Left lung (tissue), 10 donors: Measurements from ENCODE around the gene TARM1. TPM values are rescaled to one million over a fixed set of nuclear protein-coding genes. Genes with fewer than 3 reads are reported as not detected.
"Not testable (repeated sequence)": the region's sequence is repeated elsewhere in the genome, so short reads cannot be mapped to it uniquely, and the experiment has no call there.

Experiments
- ATAC-seq: fragments of 200-7000 bp; cut with Tn5 transposase; one replicate; pipeline ENCODE4 v1.9.1; 2020; ENCODE audit warnings: moderate library complexity
- DNase-seq, 4 donors: peaks; one replicate each; pipeline ENCODE4 v3.0.0-alpha.2; 2013 to 2020
- H3K27ac ChIP-seq, 2 donors: fragments of 200-600 bp; sonication (generic) in 1 of 2; one replicate each; pipeline versions ENCODE4 v1.5.0 to v1.8.0; 2020 to 2021
- H3K27me3 ChIP-seq, 2 donors: fragments of 200-600 bp; sonication (generic) in 1 of 2; one replicate each; pipeline versions ENCODE4 v1.5.0 to v1.8.0; 2020 to 2021
- H3K36me3 ChIP-seq, 2 donors: fragments of 200-600 bp; sonication (generic) in 1 of 2; one replicate each; pipeline versions ENCODE4 v1.5.0 to v1.8.0; 2020 to 2021
- H3K4me1 ChIP-seq, 2 donors: fragments of 200-600 bp; one replicate each; pipeline ENCODE4 v1.8.0; 2021
- H3K4me3 ChIP-seq, 2 donors: fragments of 200-600 bp; sonication (generic) in 1 of 2; one replicate each; pipeline versions ENCODE4 v1.5.0 to v1.8.0; 2020 to 2021; ENCODE audit warnings: mild to moderate bottlenecking in 1 of 2
- H3K9me3 ChIP-seq, 2 donors: fragments of 200-600 bp; sonication (generic) in 1 of 2; one replicate each; pipeline versions ENCODE4 v1.5.0 to v1.8.0; 2020 to 2021
- CTCF ChIP-seq, 2 donors: fragments of 200-600 bp; sonication (generic) in 1 of 2; IDR thresholded peaks; one replicate each; pipeline versions ENCODE4 v1.5.0 to v1.8.0; 2021; ENCODE audit warnings: antibody characterized with exemption in 2 of 2
- intact Hi-C, 2 donors: fragments of 100-400 bp; cut with DNase I; formaldehyde crosslinking; loops; one replicate each; pipeline versions ENCODE4 v1.11.2 to v1.14.2; 2022
- polyA plus RNA-seq, 6 donors: library from polyadenylated mRNA; unstranded; fragments of 120-200 nt; gene quantifications; one replicate each; pipeline ENCODE4 v1.2.1, GENCODE V29; 2013; ENCODE audit not compliant: insufficient read length in 6 of 6
- total RNA-seq, 2 donors: library from RNA; stranded (reverse); fragmentation: NEBNext Ultra II Directional; extraction: Animal tissue kit (Norgen Biotek cat#: 25700); gene quantifications; one replicate each; pipeline ENCODE4 v1.2.1, GENCODE V29; 2021
- donor health status: DM: no; HTN: yes; CAD: no.
- donor health status: DM: no; HTN: no; CAD: no.

The TARM1 gene
- total and polyA plus RNA-seq, 8 donors, result 0.24 to 0.46 (median 0.31) TPM; not detected in 3

GRCh38 chr19:54045771-54046170, 35.4 kb downstream of the TARM1 start:
- Histone ChIP-seq H3K27ac (no peak overlapping the region), H3K36me3 (no peaks in the 10 kb centered on the region), H3K27me3 (peaks cover 0 to 73% of the 10 kb centered on the region in 2 donors), H3K4me1 (peaks cover 0 to 22% of the 10 kb centered on the region in 2 donors), H3K4me3 (no peak overlapping the region), H3K9me3 (no peaks in the 10 kb centered on the region)
- no peak for TF ChIP-seq CTCF (IDR thresholded peaks at IDR 0.05)
- ATAC-seq (no peak), DNase-seq (no peak)
- intact Hi-C loops, result no loop called here

GRCh38 chr19:54042989-54043388, 38.2 kb downstream of the TARM1 start:
- DNase-seq (no peak), ATAC-seq (no peak)
- intact Hi-C loops, result no loop called here
- TF ChIP-seq CTCF (IDR thresholded peaks at IDR 0.05), result no peak
- Histone ChIP-seq H3K9me3 (no peaks in the 10 kb centered on the region), H3K36me3 (peaks cover 0 to 3% of the 10 kb centered on the region in 2 donors), H3K27ac (no peak overlapping the region), H3K4me3 (no peak overlapping the region), H3K27me3 (peaks cover 0 to 68% of the 10 kb centered on the region in 2 donors), H3K4me1 (peaks cover 0 to 15% of the 10 kb centered on the region in 2 donors)

GRCh38 chr19:54041969-54042606, 39.1 kb downstream of the TARM1 start:
- peaks cover 0 to 59% of the 10 kb centered on the region in 2 donors for H3K27me3 ChIP-seq
- no peak for TF ChIP-seq CTCF (IDR thresholded peaks at IDR 0.05)
- intact Hi-C loops, result no loop called here
- no peak overlapping the region for H3K4me3 ChIP-seq
- ATAC-seq (no peak), DNase-seq (no peak)
- H3K27ac ChIP-seq, result no peak overlapping the region
- H3K9me3 ChIP-seq, result no peaks in the 10 kb centered on the region
- H3K4me1 ChIP-seq, result peaks cover 0 to 7% of the 10 kb centered on the region in 2 donors
- H3K36me3 ChIP-seq, result peaks cover 0 to 3% of the 10 kb centered on the region in 2 donors

GRCh38 chr19:54040003-54040402, 41.2 kb downstream of the TARM1 start:
- H3K27me3 ChIP-seq, result peaks cover 0 to 38% of the 10 kb centered on the region in 2 donors
- H3K36me3 ChIP-seq, result peaks cover 0 to 3% of the 10 kb centered on the region in 2 donors
- no peaks in the 10 kb centered on the region for H3K4me1 ChIP-seq
- intact Hi-C loops, result no loop called here
- no peak for ATAC-seq
- no peak overlapping the region for H3K27ac ChIP-seq
- no peak for DNase-seq
- H3K4me3 ChIP-seq, result no peak overlapping the region
- H3K9me3 ChIP-seq, result no peaks in the 10 kb centered on the region
- no peak for TF ChIP-seq CTCF (IDR thresholded peaks at IDR 0.05)

GRCh38 chr19:54036542-54036941, 44.6 kb downstream of the TARM1 start:
- H3K4me3 ChIP-seq, intact Hi-C loops, DNase-seq, H3K9me3 ChIP-seq, H3K4me1 ChIP-seq, H3K27ac ChIP-seq, H3K36me3 ChIP-seq, ATAC-seq: not testable (repeated sequence)
- H3K27me3 ChIP-seq, result peaks cover 0 to 39% of the 10 kb centered on the region in 2 donors
